K562 (cell line): ENCODE results near the gene HOXB6.

ENCODE experiments used
- CTCF ChIP-seq, 3 experiments: IDR thresholded peaks in 2 of 3; conservative IDR thresholded peaks in 1 of 3; 2 replicates each; pipeline ENCODE4 v1.5.1; 2011 to 2012; ENCODE audit warnings: low read length in 3 of 3, mild to moderate bottlenecking in 3 of 3, control low read depth in 2 of 3, improper control_type of control experiment in 1 of 3, inconsistent platforms in 1 of 3, low read depth in 1 of 3, mixed read lengths in 1 of 3, moderate library complexity in 1 of 3; ENCODE audit not compliant: insufficient read depth in 2 of 3
- EGR1 ChIP-seq: fragments of 450-650 bp; conservative IDR thresholded peaks from 2 replicates; pipeline ENCODE4 v1.6.1; 2017; ENCODE audit warnings: mild to moderate bottlenecking
- GABPB1 ChIP-seq: sonication (generic); formaldehyde crosslinking; IDR thresholded peaks from 2 replicates; pipeline ENCODE4 v1.8.0; 2022; ENCODE audit warnings: mild to moderate bottlenecking, missing genetic modification reagents
- HDAC2 ChIP-seq: fragments of 450-650 bp; IDR thresholded peaks from 2 replicates; pipeline ENCODE4 v1.6.1; 2016; ENCODE audit warnings: mild to moderate bottlenecking
- PHF20 ChIP-seq: fragments of 450-650 bp; IDR thresholded peaks from 2 replicates; pipeline ENCODE4 v1.6.1; 2018; ENCODE audit not compliant: partially characterized antibody
- RFX1 ChIP-seq: fragments of 450-650 bp; IDR thresholded peaks from 2 replicates; pipeline ENCODE4 v1.6.1; 2016; ENCODE audit warnings: mild to moderate bottlenecking, moderate library complexity

- TF ChIP-seq PHF20 (no peak), EGR1 (no peak), CTCF (IDR thresholded peaks at IDR 0.05 in 2 of 3, conservative IDR thresholded peaks at IDR 0.05 in 1 of 3; ENCODE audit: insufficient read depth in 2 of 3, low read depth in 1 of 3, low read length in 3 of 3) (no peak), GABPB1 (CRISPR knock-in tag) (no peak), RFX1 (no peak), HDAC2 (no peak)
These were observed 41.9 kb downstream of the HOXB6 start for GRCh38 chr17:48562934-48563333.
